GM12872 (cell line): ENCODE results near the gene TFF2.

Source experiments
- CTCF ChIP-seq: IDR thresholded peaks from 3 replicates; pipeline ENCODE4 v1.5.1; 2011; ENCODE audit warnings: low read depth, mild to moderate bottlenecking, low read length, moderate library complexity; ENCODE audit not compliant: insufficient read depth

Gene TFF2

GRCh38 chr21:42375966-42376337 lies 25.2 kb upstream of the TFF2 start:
- no peak for TF ChIP-seq CTCF

GRCh38 chr21:42375506-42375905 lies 24.7 kb upstream of the TFF2 start:
- no peak for TF ChIP-seq CTCF

- no peak for TF ChIP-seq CTCF
Measured at GRCh38 chr21:42374864-42375499, 24.2 kb upstream of the TFF2 start.

- TF ChIP-seq CTCF, result no peak
Measured at GRCh38 chr21:42374457-42374856, 23.7 kb upstream of the TFF2 start.

GRCh38 chr21:42373908-42374455 lies 23.2 kb upstream of the TFF2 start:
- TF ChIP-seq CTCF, result no peak

- TF ChIP-seq CTCF, result no peak
Measured at GRCh38 chr21:42373196-42373907, 22.6 kb upstream of the TFF2 start.

DNA sequence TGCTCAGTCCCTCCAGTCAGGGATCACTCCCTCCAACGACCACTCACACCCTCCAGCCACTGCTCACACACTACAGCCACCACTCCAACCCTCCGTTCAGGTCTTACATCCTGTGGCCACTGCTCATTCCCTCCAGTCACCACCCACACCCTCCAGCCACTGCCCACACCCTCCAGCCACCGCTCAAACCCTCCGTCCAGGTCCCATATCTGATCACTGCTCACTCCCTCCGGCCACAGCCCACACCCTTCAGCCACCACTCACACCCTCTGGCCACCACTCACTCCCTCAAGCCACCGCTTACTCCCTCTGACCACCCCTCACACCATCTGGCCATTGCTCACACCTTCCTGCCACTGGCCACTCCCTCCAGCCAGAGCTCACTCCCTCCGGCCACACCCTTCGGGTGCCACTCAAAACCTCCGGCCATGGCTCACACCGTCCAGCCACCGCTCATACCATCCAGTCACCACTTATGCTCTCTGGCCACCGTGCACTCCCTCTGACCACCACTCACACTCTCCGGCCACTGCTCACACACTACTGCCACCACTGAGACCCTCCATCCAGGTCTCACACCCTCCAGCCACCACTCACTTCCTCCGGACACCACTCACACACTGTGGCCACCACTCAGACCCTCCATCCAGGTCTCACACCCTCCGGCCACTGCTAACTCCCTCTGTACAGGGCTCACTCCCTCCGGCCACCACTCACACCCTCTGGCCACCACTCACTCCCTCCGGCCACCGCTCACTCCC lies 20.3 kb upstream of the TFF2 start:
- no peak for TF ChIP-seq CTCF
